ENCODE measurements around the gene SULT4A1.

DNA sequence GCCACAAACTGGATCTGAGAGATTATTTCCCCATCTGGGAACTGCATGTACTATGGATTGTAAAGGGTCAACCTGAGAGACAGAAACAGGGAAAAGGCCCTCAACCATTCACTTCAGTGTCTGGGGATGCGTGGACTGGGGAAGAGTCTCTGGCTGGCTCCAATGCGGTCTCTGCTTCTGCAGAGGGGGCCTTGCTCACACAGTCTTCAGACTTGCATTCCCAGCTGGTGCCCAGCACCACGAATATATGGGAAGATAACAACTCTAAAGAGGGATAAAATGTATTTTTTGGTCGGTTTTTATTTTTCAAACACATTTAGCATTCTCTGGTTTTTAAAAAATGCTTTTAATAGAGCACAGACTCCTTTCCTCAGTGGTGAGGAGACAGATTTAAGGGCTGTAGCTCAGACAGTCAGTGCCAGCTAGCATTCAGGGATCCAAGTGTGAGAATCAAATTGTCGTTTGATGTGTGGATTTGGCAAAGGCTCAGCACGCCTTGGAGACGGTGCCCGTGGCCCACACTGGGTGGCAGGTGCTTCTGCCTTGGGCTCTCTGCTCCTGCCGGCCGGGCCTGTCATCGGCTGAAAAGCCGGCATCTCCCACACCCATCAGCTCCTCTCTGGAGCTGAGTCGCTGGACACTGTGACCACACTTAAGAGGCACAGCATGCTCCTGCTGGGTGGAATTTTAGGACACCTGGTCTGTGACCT lies 42.2 kb downstream of the SULT4A1 start:
- TF ChIP-seq ZNF384 (IDR thresholded peaks at IDR 0.05) (no peak), NFRKB (IDR thresholded peaks at IDR 0.05) (no peak), ARNT (IDR thresholded peaks at IDR 0.05) (no peak), FOXK2 (IDR thresholded peaks at IDR 0.05) (no peak), CTBP1 (IDR thresholded peaks at IDR 0.05; ENCODE audit: borderline replicate concordance) (no peak)
- TF ChIP-seq, protein P1, sequence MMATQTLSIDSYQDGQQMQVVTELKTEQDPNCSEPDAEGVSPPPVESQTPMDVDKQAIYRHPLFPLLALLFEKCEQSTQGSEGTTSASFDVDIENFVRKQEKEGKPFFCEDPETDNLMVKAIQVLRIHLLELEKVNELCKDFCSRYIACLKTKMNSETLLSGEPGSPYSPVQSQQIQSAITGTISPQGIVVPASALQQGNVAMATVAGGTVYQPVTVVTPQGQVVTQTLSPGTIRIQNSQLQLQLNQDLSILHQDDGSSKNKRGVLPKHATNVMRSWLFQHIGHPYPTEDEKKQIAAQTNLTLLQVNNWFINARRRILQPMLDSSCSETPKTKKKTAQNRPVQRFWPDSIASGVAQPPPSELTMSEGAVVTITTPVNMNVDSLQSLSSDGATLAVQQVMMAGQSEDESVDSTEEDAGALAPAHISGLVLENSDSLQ (IDR thresholded peaks at IDR 0.05): no peak

Measured in HEK293T (cell line).